CD4-positive, alpha-beta T cell treated with Interleukin-17A for 1 hour (primary cell): ENCODE results near the gene SLC6A18.

Source experiments
- DNase-seq: peaks from one replicate; pipeline ENCODE4 v3.0.0-alpha.2; 2020

Gene SLC6A18

GRCh38 chr5:1203968-1204692, 21.1 kb upstream of the SLC6A18 start:
- DNase-seq: no peak

GRCh38 chr5:1204693-1205242, 20.4 kb upstream of the SLC6A18 start:
- DNase-seq: no peak

GRCh38 chr5:1205255-1206180, 19.7 kb upstream of the SLC6A18 start:
- DNase-seq: no peak

GRCh38 chr5:1206521-1207412, 18.4 kb upstream of the SLC6A18 start:
- DNase-seq: no peak

GRCh38 chr5:1207555-1207954, 17.6 kb upstream of the SLC6A18 start:
- no peak for DNase-seq

- DNase-seq: no peak
These were observed 16.9 kb upstream of the SLC6A18 start for GRCh38 chr5:1208221-1208742.

- no peak for DNase-seq
These were observed 16.3 kb upstream of the SLC6A18 start for GRCh38 chr5:1208743-1209488.

GRCh38 chr5:1209489-1209852, 15.7 kb upstream of the SLC6A18 start:
- no peak for DNase-seq

- no peak for DNase-seq
These were observed 15.0 kb upstream of the SLC6A18 start for GRCh38 chr5:1209896-1210776.

GRCh38 chr5:1210832-1211251, 14.3 kb upstream of the SLC6A18 start:
- DNase-seq: no peak

- DNase-seq: no peak
These were observed 13.5 kb upstream of the SLC6A18 start for GRCh38 chr5:1211701-1212100.

GRCh38 chr5:1212271-1212670, 12.9 kb upstream of the SLC6A18 start:
- DNase-seq: no peak

GRCh38 chr5:1212881-1213280, 12.3 kb upstream of the SLC6A18 start:
- no peak for DNase-seq

- no peak for DNase-seq
These were observed 11.5 kb upstream of the SLC6A18 start for GRCh38 chr5:1213508-1214162.

GRCh38 chr5:1214163-1214935, 10.8 kb upstream of the SLC6A18 start:
- no peak for DNase-seq

GRCh38 chr5:1214936-1215220, 10.3 kb upstream of the SLC6A18 start:
- no peak for DNase-seq

GRCh38 chr5:1215320-1216096, 9.7 kb upstream of the SLC6A18 start:
- DNase-seq: no peak

- no peak for DNase-seq
These were observed 8.8 kb upstream of the SLC6A18 start for GRCh38 chr5:1216211-1216917.
